Activated CD8-positive, alpha-beta T cell treated with anti-CD3 and anti-CD28 coated beads for 36 hours (primary cell): ENCODE data around the gene SLIT3. TPM values are rescaled to one million over a fixed set of nuclear protein-coding genes. Genes with fewer than 3 reads are reported as not detected.

Experiments
- ATAC-seq: fragments of 200-7000 bp; cut with Tn5 transposase; one replicate; pipeline ENCODE4 v1.10.0; 2021; ENCODE audit warnings: mild to moderate bottlenecking, moderate library complexity
- CTCF ChIA-PET: fragments of 350-600 bp; sonication (Branson Sonifier 250); formaldehyde crosslinking; loops from one replicate; lab custom pipeline; 2021; ENCODE audit warnings: antibody characterized with exemption; lab: Charles Lee
- POLR2A ChIA-PET: fragments of 350-600 bp; sonication (Branson Sonifier 250); formaldehyde crosslinking; loops from one replicate; lab custom pipeline; 2021; ENCODE audit warnings: antibody characterized with exemption; lab: Charles Lee
- DNase-seq: peaks from one replicate; pipeline ENCODE4 v3.0.0-alpha.2; 2020
- H3K27ac Mint-ChIP-seq: one replicate; pipeline ENCODE4 v1.8.0; 2021; ENCODE audit warnings: mild to moderate bottlenecking, mixed read lengths
- H3K27me3 Mint-ChIP-seq: one replicate; pipeline ENCODE4 v1.8.0; 2021; ENCODE audit warnings: mixed read lengths
- H3K36me3 Mint-ChIP-seq: one replicate; pipeline ENCODE4 v1.8.0; 2021; ENCODE audit warnings: low read depth, mixed read lengths
- H3K4me1 Mint-ChIP-seq: one replicate; pipeline ENCODE4 v1.8.0; 2021; ENCODE audit warnings: low read depth, mixed read lengths
- H3K4me3 Mint-ChIP-seq: one replicate; pipeline ENCODE4 v1.8.0; 2021; ENCODE audit warnings: mild to moderate bottlenecking, moderate library complexity, mixed read lengths
- H3K9me3 Mint-ChIP-seq: one replicate; pipeline ENCODE4 v1.8.0; 2021; ENCODE audit warnings: mixed read lengths
- intact Hi-C: fragments of 100-400 bp; cut with micrococcal nuclease; formaldehyde crosslinking; loops from one replicate; pipeline ENCODE4 v1.10.0; 2022
- total RNA-seq, 2 experiments: library from RNA; stranded (reverse); gene quantifications; one replicate each; pipeline ENCODE4 v1.2.3, GENCODE V29; 2021
- TF ChIP-seq, protein P1 (sequence below): fragments of 200-600 bp; IDR thresholded peaks from one replicate; pipeline ENCODE4 v1.8.0; 2022; ENCODE audit warnings: antibody characterized with exemption, mild to moderate bottlenecking

SLIT3 gene
- total RNA-seq, 2 experiments from 2014 or later: 0.69 to 0.74 TPM

GRCh38 chr5:168879929-168880328 lies 421.0 kb downstream of the SLIT3 start:
- Mint-ChIP-seq H3K9me3 (no peaks in the 10 kb centered on the region), H3K27me3 (peaks cover 15% of the 10 kb centered on the region), H3K4me3 (no peak overlapping the region), H3K4me1 (no peaks in the 10 kb centered on the region), H3K27ac (no peak overlapping the region), H3K36me3 (no peaks in the 10 kb centered on the region)
- no peak for ATAC-seq
- ChIA-PET POLR2A (no interaction called here), CTCF (interaction anchor here (1.0 kb wide), 1 partner anchor 19 kb away, joined by 4 read pairs; no protein-coding TSS in a partner anchor)
- TF ChIP-seq, protein P1, sequence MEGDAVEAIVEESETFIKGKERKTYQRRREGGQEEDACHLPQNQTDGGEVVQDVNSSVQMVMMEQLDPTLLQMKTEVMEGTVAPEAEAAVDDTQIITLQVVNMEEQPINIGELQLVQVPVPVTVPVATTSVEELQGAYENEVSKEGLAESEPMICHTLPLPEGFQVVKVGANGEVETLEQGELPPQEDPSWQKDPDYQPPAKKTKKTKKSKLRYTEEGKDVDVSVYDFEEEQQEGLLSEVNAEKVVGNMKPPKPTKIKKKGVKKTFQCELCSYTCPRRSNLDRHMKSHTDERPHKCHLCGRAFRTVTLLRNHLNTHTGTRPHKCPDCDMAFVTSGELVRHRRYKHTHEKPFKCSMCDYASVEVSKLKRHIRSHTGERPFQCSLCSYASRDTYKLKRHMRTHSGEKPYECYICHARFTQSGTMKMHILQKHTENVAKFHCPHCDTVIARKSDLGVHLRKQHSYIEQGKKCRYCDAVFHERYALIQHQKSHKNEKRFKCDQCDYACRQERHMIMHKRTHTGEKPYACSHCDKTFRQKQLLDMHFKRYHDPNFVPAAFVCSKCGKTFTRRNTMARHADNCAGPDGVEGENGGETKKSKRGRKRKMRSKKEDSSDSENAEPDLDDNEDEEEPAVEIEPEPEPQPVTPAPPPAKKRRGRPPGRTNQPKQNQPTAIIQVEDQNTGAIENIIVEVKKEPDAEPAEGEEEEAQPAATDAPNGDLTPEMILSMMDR: no peak
- no peak for DNase-seq
- intact Hi-C loops: no loop called here

- Mint-ChIP-seq H3K4me1 (no peaks in the 10 kb centered on the region), H3K27ac (no peak overlapping the region), H3K36me3 (no peaks in the 10 kb centered on the region), H3K4me3 (no peak overlapping the region), H3K27me3 (peaks cover 18% of the 10 kb centered on the region), H3K9me3 (no peaks in the 10 kb centered on the region)
- ChIA-PET POLR2A (no interaction called here), CTCF (interaction anchor here (1.0 kb wide), 1 partner anchor 20 kb away, joined by 4 read pairs; no protein-coding TSS in a partner anchor)
- DNase-seq: no peak
- TF ChIP-seq, protein P1: no peak
- ATAC-seq: no peak
- intact Hi-C loops: no loop called here
Measured at GRCh38 chr5:168879331-168879730, 421.6 kb downstream of the SLIT3 start.

- no peaks in the 10 kb centered on the region for H3K36me3 Mint-ChIP-seq
- TF ChIP-seq, protein P1: no peak
- no peaks in the 10 kb centered on the region for H3K4me1 Mint-ChIP-seq
- CTCF ChIA-PET: no interaction called here
- peaks cover 19% of the 10 kb centered on the region for H3K27me3 Mint-ChIP-seq
- H3K9me3 Mint-ChIP-seq: no peaks in the 10 kb centered on the region
- DNase-seq (no peak), ATAC-seq (no peak)
- H3K4me3 Mint-ChIP-seq: no peak overlapping the region
- intact Hi-C loops: no loop called here
- no peak overlapping the region for H3K27ac Mint-ChIP-seq
- POLR2A ChIA-PET: no interaction called here
Measured at GRCh38 chr5:168878135-168878745, 422.7 kb downstream of the SLIT3 start.

- H3K9me3 Mint-ChIP-seq: no peaks in the 10 kb centered on the region
- TF ChIP-seq, protein P1: no peak
- H3K27ac Mint-ChIP-seq: no peak overlapping the region
- no peaks in the 10 kb centered on the region for H3K4me1 Mint-ChIP-seq
- DNase-seq: peak; percentile 5
- intact Hi-C loops: no loop called here
- H3K4me3 Mint-ChIP-seq: no peak overlapping the region
- POLR2A ChIA-PET: no interaction called here
- CTCF ChIA-PET: no interaction called here
- H3K36me3 Mint-ChIP-seq: no peaks in the 10 kb centered on the region
- ATAC-seq: no peak
- H3K27me3 Mint-ChIP-seq: peaks cover 19% of the 10 kb centered on the region
Measured at GRCh38 chr5:168877132-168877892, 423.6 kb downstream of the SLIT3 start.

GRCh38 chr5:168876419-168876818 lies 424.5 kb downstream of the SLIT3 start:
- intact Hi-C loops: no loop called here
- ATAC-seq: no peak
- no peak overlapping the region for H3K27ac Mint-ChIP-seq
- H3K27me3 Mint-ChIP-seq: peaks cover 19% of the 10 kb centered on the region
- no peak overlapping the region for H3K4me3 Mint-ChIP-seq
- CTCF ChIA-PET: no interaction called here
- H3K36me3 Mint-ChIP-seq: no peaks in the 10 kb centered on the region
- POLR2A ChIA-PET: no interaction called here
- DNase-seq: no peak
- H3K4me1 Mint-ChIP-seq: peaks cover 3% of the 10 kb centered on the region
- H3K9me3 Mint-ChIP-seq: no peaks in the 10 kb centered on the region
- TF ChIP-seq, protein P1: no peak
